Urinary bladder (tissue), 4 donors: Measurements from ENCODE around the gene HRH1. TPM values are rescaled to one million over a fixed set of nuclear protein-coding genes. Genes with fewer than 3 reads are reported as not detected.

ENCODE experiments used
- DNase-seq: peaks from one replicate; pipeline ENCODE4 v3.0.0-alpha.2; 2015; ENCODE audit errors: extremely low spot score
- H3K27ac ChIP-seq: one replicate; pipeline ENCODE4 v1.5.1; 2013; ENCODE audit warnings: low read depth, mild to moderate bottlenecking, moderate library complexity
- H3K36me3 ChIP-seq: one replicate; pipeline ENCODE4 v1.6.1; 2013; ENCODE audit warnings: mild to moderate bottlenecking, moderate library complexity; ENCODE audit not compliant: insufficient read depth
- H3K4me1 ChIP-seq: one replicate; pipeline ENCODE4 v1.6.1; 2013; ENCODE audit warnings: mild to moderate bottlenecking, moderate library complexity; ENCODE audit not compliant: insufficient read depth
- H3K4me3 ChIP-seq: one replicate; pipeline ENCODE4 v1.5.1; 2013; ENCODE audit warnings: low read depth, low read length
- WGBS: extraction: QIAGEN DNeasy Blood & Tissue Kit; methylation state at CpG from one replicate; pipeline ENCODE4 v1.1.7; 2013; 5-methylcytosine and 5-hydroxymethylcytosine counted together
- polyA plus RNA-seq: library from polyadenylated mRNA; stranded (reverse); fragments of 200-250 nt; gene quantifications from one replicate; pipeline ENCODE4 v1.2.3, GENCODE V29; 2013
- total RNA-seq: library from RNA; depleted of rRNA; stranded (reverse); fragments of >200 nt; gene quantifications from one replicate; pipeline ENCODE4 v1.2.3, GENCODE V29; 2014
- donor health status: healthy with polysubstance abuse.
- donor health status: healthy.

The HRH1 gene
- total and polyA plus RNA-seq, 2 donors, result 6.3 to 19.0 TPM

- Histone ChIP-seq H3K4me3 (no peak overlapping the region), H3K4me1 (peaks cover 1% of the 10 kb centered on the region), H3K27ac (no peak overlapping the region), H3K36me3 (no peaks in the 10 kb centered on the region)
- 48% methylated on average over 2 of the region's 2 CpGs for WGBS
- no peak for DNase-seq
Observed at GRCh38 chr3:11288021-11288491, 133.8 kb downstream of the HRH1 start.

GRCh38 chr3:11288786-11289637 lies 134.7 kb downstream of the HRH1 start:
- Histone ChIP-seq H3K36me3 (no peaks in the 10 kb centered on the region), H3K4me3 (peak overlapping the region; percentile 1), H3K4me1 (peaks cover 1% of the 10 kb centered on the region), H3K27ac (peak overlapping the region; percentile 68)
- DNase-seq, result no peak
- WGBS, result 27% methylated on average over 7 of the region's 7 CpGs

- no peak overlapping the region for H3K27ac ChIP-seq
- H3K36me3 ChIP-seq, result no peaks in the 10 kb centered on the region
- no peak overlapping the region for H3K4me3 ChIP-seq
- no peak for DNase-seq
- H3K4me1 ChIP-seq, result peaks cover 1% of the 10 kb centered on the region
- 80% methylated on average over 3 of the region's 3 CpGs for WGBS
Observed at GRCh38 chr3:11289864-11290263, 135.6 kb downstream of the HRH1 start.

- Histone ChIP-seq H3K4me1 (peaks cover 1% of the 10 kb centered on the region), H3K4me3 (no peak overlapping the region), H3K27ac (no peak overlapping the region), H3K36me3 (no peaks in the 10 kb centered on the region)
- 90% methylated on average over 11 of the region's 11 CpGs for WGBS
- DNase-seq, result no peak
Observed at GRCh38 chr3:11290743-11291680, 136.7 kb downstream of the HRH1 start.

GRCh38 chr3:11291808-11292207 lies 137.5 kb downstream of the HRH1 start:
- no peak for DNase-seq
- Histone ChIP-seq H3K36me3 (no peaks in the 10 kb centered on the region), H3K27ac (no peak overlapping the region), H3K4me1 (peaks cover 1% of the 10 kb centered on the region), H3K4me3 (no peak overlapping the region)
- 90% methylated on average over 5 of the region's 5 CpGs for WGBS

GRCh38 chr3:11297126-11297525 lies 142.8 kb downstream of the HRH1 start:
- no peaks in the 10 kb centered on the region for H3K36me3 ChIP-seq
- DNase-seq, result no peak
- 84% methylated on average over 4 of the region's 4 CpGs for WGBS
- no peak overlapping the region for H3K4me3 ChIP-seq
- no peak overlapping the region for H3K27ac ChIP-seq
- no peaks in the 10 kb centered on the region for H3K4me1 ChIP-seq

- no peak overlapping the region for H3K27ac ChIP-seq
- no peak for DNase-seq
- no peaks in the 10 kb centered on the region for H3K36me3 ChIP-seq
- WGBS, result 95% methylated on average over 3 of the region's 3 CpGs
- no peak overlapping the region for H3K4me3 ChIP-seq
- H3K4me1 ChIP-seq, result no peaks in the 10 kb centered on the region
Observed at GRCh38 chr3:11300970-11301369, 146.7 kb downstream of the HRH1 start.

GRCh38 chr3:11302444-11302843 lies 148.2 kb downstream of the HRH1 start:
- DNase-seq, result no peak
- Histone ChIP-seq H3K27ac (no peak overlapping the region), H3K36me3 (no peaks in the 10 kb centered on the region), H3K4me1 (no peaks in the 10 kb centered on the region), H3K4me3 (no peak overlapping the region)

GRCh38 chr3:11304175-11304574 lies 149.9 kb downstream of the HRH1 start:
- 95% methylated on average over 6 of the region's 6 CpGs for WGBS
- Histone ChIP-seq H3K36me3 (peaks cover 4% of the 10 kb centered on the region), H3K4me1 (no peaks in the 10 kb centered on the region), H3K4me3 (no peak overlapping the region), H3K27ac (no peak overlapping the region)
- DNase-seq, result no peak

- Histone ChIP-seq H3K36me3 (peaks cover 4% of the 10 kb centered on the region), H3K4me1 (no peaks in the 10 kb centered on the region), H3K4me3 (no peak overlapping the region), H3K27ac (no peak overlapping the region)
- WGBS, result 93% methylated on average over 1 of the region's 1 CpG
- no peak for DNase-seq
Observed at GRCh38 chr3:11305509-11305908, 151.2 kb downstream of the HRH1 start.

- Histone ChIP-seq H3K4me3 (no peak overlapping the region), H3K4me1 (no peaks in the 10 kb centered on the region), H3K36me3 (peaks cover 4% of the 10 kb centered on the region), H3K27ac (no peak overlapping the region)
- DNase-seq, result no peak
- WGBS, result 66% methylated on average over 5 of the region's 5 CpGs
Observed at GRCh38 chr3:11306817-11307589, 152.7 kb downstream of the HRH1 start.

GRCh38 chr3:11307830-11308432 lies 153.6 kb downstream of the HRH1 start:
- Histone ChIP-seq H3K36me3 (peaks cover 4% of the 10 kb centered on the region), H3K27ac (no peak overlapping the region), H3K4me1 (no peaks in the 10 kb centered on the region), H3K4me3 (no peak overlapping the region)
- no peak for DNase-seq
- WGBS, result 75% methylated on average over 6 of the region's 6 CpGs

GRCh38 chr3:11310258-11310657 lies 156.0 kb downstream of the HRH1 start:
- no peak for DNase-seq
- H3K4me1 ChIP-seq, result no peaks in the 10 kb centered on the region
- 86% methylated on average over 5 of the region's 5 CpGs for WGBS
- H3K4me3 ChIP-seq, result no peak overlapping the region
- H3K36me3 ChIP-seq, result peaks cover 4% of the 10 kb centered on the region
- H3K27ac ChIP-seq, result no peak overlapping the region
